HG03432 (cell line): Measurements from ENCODE around the gene AIF1L.
"Not testable (repeated sequence)": the region's sequence is repeated elsewhere in the genome, so short reads cannot be mapped to it uniquely, and the experiment has no call there.

Source experiments
- ATAC-seq: cut with Tn5 transposase; IDR thresholded peaks from one replicate; pipeline ENCODE4 v1.9.1; 2021; ENCODE audit warnings: mild to moderate bottlenecking, moderate library complexity; ENCODE audit not compliant: unreplicated experiment

Gene AIF1L

DNA sequence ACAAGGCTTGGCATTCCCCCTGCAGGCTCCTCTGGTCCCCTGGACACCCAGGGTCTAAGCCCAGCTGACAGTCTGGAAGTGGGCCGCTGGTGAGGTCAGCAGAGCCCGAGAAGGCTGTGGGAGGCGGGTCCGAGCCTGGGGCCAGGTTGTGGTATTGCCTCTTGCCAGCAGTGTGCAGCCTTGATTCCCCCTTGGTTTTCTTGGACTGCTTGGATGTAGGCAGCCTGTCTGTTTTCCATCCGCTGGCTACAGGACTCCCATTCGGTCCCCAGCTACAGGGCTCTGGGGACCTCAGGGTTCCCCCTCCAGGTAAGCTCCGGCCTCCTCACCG is 1.6 kb downstream of the AIF1L start:
- ATAC-seq = no peak

DNA sequence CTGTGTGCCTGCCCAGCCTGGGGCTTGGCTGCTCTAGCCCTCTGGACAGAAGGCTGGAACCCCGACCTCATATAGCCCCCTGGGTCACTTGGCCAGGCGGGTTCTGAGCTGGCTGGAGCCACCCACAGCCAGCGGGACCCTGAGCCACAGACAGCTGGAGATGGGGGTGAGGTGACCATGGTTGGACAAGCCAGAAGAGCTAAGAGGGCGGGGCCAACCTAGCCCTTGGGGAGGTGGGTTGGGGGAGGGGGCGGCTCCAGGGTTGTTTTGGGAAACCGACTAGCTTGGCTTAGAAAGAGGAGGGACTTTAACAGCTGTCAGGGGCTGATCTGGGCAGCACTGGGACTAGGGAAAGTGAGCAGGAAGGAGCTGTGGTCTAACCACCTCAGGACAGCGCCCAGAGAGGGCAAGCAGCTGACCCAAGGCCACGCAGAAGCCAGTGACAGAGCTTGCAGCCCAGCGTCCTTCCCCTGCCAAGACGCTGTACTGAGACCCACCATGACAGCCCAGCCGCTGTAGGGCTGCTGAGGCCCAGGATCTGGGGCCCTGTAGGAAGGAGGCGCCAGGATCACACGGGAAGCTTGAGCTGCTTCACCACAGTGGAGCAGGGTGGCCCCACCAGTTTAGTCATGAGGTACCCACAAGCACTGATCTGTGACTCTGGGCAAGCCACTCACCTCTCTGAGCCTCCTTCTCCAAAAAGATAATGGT is 2.2 kb downstream of the AIF1L start:
- no peak for ATAC-seq

GRCh38 chr9:131099102-131099606 is 2.8 kb downstream of the AIF1L start:
- ATAC-seq = no peak

- not testable (repeated sequence) for ATAC-seq
These were observed 3.5 kb downstream of the AIF1L start for GRCh38 chr9:131099845-131100244.

- ATAC-seq = no peak
These were observed 4.1 kb downstream of the AIF1L start for GRCh38 chr9:131100445-131100844.

GRCh38 chr9:131101207-131101964 is 5.1 kb downstream of the AIF1L start:
- ATAC-seq = no peak

DNA sequence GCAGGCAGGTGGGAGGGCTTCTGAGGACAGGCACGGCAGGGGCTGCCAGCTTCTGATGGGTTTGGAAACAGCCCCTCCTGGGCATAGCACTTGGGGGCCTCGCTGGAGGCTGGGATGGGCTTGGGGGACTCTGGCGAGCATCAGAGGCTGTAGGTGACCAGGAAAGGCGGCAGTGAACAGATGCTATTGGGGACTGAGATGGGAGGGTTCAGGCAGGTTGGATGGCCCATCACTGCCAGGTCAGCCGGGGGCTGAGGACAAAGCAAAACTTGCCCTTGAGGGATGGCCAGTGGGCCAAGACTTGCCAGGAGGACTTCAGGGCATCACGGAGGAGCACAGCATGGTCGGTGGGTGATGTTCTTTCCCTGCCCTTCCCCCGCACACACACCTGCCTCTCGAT is 6.7 kb downstream of the AIF1L start:
- no peak for ATAC-seq

DNA sequence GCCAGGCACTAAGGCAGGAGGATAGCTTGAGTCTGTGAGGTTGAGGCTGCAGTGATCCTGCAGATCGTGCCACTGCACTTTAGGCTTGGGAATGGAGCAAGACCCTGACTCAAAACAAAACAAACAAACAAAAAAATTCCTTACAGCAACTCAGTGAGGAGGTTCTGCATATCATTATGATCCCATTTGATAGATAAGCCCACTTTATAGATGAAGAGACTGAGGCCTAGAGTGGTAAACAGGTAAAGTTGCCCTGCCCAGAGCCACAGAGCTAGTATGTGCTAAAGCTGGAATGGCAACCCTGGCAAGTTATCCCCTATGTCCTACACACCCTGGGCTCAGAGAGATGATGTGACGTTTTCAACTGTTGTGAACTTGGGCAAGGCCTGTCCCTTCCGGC is 7.2 kb downstream of the AIF1L start:
- no peak for ATAC-seq

- no peak for ATAC-seq
These were observed 7.8 kb downstream of the AIF1L start for GRCh38 chr9:131104016-131104740.

DNA sequence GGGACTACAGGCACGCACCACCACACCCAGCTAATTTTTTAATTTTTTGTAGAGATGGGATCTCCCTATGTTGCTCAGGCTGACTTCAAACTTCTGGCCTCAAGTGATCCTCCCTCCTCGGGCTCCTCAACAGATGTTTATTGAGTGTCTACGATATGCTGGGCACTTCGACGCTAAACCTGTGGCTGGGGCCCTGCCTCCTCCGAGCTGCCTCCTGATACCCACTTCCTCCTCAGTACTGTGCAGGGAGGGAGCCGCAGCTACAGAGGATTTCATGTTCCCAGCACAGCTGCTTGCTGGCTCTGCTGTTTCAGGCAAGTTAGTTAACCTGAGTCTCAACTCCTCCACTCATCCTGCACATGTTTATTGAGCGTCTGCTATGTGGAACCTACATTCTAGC is 9.6 kb downstream of the AIF1L start:
- no peak for ATAC-seq

DNA sequence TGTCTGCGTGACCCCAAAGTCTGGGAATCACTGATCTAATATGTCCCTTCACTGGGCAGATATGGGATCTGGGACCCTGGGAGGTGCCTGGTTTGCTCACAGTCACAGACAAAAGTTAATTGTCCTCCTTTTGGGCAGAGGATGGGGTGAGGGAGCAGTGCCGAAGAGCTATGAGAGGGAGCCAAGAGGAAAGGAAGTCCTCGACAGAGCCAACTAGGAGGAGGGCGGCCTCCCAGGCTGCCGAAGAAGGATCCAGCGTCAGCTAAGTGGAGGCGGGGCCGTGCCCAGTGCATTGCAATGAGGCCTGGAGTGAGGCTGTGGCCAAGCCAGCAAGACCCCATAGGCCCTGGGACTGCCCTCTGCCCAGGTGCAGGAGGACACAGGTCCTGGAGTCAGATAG is 11.4 kb downstream of the AIF1L start:
- ATAC-seq = no peak

DNA sequence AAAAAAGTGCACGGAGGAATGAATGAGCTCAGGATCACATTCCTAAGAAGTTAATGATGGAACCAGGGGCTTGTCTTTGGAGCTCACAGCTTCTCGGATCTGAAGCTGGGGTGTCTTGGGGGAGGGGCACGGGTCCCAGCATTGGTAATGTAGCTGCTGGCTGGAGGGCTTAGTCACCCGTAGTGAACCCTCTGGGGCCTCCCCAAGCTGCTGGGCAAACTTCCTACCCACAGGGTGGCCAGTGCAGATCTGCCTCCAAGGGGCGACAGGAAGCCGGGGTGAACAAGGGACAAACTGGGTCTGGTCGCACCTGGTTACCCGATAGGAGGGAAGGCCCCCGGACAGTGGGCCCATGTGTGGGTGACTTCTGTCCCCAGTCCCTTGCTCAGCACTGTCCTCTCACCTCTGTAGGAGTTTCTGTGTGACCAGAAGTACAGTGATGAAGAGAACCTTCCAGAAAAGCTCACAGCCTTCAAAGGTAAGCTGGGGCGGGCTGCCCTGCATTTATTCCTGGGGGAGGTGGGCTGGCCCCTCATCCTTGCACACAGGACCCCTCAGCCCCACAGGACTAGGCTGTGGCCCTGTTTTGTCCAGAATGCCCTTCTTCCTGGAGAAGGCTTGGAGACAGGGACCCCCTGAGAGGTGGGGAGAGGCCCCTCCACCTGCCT is 15.0 kb downstream of the AIF1L start:
- no peak for ATAC-seq

DNA sequence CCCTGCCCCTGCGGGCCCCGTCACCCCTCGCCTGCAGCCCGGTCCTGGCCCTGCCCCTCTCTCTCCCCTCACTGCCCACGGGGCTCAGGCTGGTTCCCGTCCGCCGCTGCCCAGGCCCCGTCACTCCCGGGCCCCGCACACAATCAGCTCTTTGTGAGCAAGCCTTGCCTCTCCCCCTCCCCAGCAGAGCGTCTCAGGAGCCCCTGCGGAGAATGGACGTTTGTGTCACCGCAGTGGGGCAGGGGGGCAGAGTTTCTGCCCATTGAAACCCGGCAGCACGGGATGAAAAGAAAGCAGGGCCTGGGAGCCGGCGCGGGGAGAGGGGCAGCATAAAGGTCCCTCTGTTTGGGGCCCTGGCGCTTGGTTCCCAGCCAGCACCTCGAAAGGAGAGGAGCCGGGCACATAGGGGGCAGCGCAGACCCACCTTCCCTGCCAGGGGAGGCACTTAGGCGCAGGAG is 15.6 kb downstream of the AIF1L start:
- no peak for ATAC-seq

DNA sequence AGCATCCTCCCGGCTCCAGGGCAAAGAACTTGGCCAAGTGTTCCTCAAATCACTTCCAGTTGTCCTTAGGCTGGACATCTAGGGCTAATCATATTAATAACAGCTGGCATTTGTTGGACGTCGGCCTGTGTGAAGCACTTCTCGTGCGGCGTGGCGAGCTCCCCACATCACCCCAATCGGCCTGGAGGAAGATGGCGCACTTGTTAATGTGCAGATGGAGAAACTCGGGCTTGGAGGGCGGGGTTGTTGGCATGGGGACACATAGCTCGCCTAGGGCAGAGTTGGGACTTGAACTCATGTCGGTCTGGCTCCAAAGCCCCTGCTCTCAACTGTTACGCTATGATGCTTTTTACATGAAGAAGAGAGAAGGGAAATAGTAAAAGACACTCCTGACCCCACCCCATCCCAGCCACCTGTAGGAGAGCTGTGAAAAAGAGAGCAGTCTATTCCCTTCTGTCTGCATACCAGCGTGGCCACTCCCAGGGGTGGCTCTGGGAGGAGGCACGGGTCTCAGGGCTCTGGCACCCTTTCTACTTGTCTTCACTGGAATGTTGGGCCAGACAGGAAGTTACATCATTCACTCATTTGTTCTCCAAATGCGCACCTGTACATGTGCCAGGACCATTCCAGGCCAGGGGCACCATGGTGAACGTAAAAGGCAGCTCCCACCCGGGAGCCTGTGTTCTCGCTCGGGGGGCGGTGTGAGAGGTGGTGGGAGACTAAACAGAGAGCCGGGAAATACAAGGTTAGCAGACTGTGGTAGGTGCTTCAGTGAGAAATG is 16.2 kb downstream of the AIF1L start:
- ATAC-seq = no peak

GRCh38 chr9:131113655-131114054 is 17.3 kb downstream of the AIF1L start:
- no peak for ATAC-seq

DNA sequence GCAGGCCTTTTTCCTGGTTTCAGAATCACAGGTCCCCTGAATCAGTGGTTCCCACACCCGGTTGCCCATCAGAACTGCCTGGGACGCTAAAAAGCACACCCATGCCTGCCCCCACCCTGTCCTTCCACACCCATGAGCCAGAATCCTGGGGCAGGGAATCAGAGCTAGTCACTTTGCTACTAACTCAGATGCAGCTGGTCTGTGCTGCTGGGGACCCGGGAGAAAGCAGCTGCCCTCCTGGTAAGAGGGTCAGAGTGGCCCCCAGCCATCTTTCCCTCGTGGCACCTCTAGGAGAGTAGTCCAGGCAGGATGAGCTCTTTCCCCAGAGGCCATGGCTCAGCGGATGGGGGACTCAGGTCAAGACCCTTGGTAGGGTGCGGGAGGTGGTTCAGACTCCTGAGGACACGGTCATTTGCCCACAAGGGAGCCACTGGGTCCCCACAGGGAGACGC is 17.8 kb downstream of the AIF1L start:
- no peak for ATAC-seq

GRCh38 chr9:131115360-131115742 is 19.0 kb downstream of the AIF1L start:
- not testable (repeated sequence) for ATAC-seq

DNA sequence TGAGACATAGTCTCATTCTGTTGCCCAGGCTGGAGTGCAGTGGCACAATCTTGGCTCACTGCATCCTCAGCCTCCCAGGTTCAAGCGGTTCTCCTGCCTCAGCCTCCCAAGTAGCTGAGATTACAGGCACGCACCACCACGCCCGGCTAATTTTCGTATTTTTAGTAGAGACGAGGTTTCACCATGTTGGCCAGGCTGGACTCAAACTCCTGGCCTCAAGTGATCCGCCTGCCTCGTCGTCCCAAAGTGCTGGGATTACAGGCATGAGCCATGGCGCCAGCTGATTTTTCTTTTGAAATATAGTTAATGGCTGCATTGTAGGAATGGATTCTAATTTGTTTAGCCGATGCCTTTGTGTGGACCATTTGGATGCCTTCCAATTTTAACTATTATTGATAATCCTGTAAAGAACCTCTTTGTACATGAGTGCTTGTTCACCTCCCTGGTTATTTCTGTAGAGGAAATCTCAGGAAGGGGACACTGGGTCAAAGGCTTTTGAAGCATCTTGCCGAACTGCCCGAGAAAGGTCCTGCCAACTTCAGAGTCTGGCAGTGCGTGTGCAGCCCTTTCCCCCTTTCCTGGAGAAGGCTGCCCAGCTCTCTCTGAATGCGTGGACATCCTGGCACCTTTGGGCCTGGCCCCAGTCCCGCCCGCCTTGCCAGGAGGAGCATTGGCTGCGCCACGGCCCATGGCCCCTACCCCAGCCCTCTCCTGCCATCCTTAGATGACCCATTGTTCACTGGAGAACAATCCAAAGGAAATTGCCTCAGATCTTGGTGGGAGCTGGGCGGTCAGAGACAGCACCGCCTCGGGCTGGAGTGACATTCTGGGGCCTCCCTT is 20.2 kb downstream of the AIF1L start:
- no peak for ATAC-seq

DNA sequence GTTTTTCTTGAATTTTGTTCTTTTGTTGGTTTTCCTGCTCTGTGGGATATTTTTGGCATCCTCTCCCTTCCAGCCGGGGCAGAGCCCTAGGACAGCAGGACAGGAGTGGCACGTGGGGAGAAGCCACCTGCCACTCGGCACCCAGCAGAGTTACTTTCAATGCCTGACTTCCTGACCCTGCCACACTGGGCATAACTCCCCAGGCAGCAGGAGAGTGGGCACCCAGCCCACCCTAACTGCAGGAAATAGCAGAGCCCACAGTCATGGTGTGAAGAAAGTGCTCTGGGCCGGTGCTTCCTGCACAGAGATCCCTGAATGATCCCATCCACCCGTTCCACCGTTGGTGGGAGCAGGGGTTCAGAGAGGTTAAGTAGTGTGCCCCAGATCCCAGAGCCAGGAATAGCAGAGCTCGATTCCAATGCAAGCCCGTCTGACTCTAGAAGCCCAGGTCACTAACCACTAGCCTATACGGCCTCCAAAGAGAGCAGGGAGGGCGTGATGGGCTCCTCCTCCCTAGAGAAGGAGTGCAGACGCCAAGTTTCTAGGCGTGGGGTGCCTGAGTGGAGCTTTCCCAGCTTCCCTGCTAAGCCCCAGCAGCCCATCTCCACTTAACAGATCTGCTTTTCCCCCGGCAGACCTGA is 20.9 kb downstream of the AIF1L start:
- no peak for ATAC-seq
